NCI-H187 treated with DMSO at 0.1 percent for 48 hours (cell line): ENCODE measurements around the gene ZNF385A.

Experiments
- DNase-seq: peaks from one replicate; lab custom pipeline; 2025; lab: John Stamatoyannopoulos, UW

ZNF385A gene

GRCh38 chr12:54392485-54393206 lies 8.1 kb upstream of the ZNF385A start:
- no peak for DNase-seq

GRCh38 chr12:54390668-54391551 lies 6.4 kb upstream of the ZNF385A start:
- DNase-seq: no peak

- DNase-seq: no peak
Observed at GRCh38 chr12:54390176-54390667, 5.7 kb upstream of the ZNF385A start.

GRCh38 chr12:54389607-54390175 lies 5.2 kb upstream of the ZNF385A start:
- no peak for DNase-seq

GRCh38 chr12:54389134-54389508 lies 4.6 kb upstream of the ZNF385A start:
- DNase-seq: no peak

GRCh38 chr12:54388237-54389133 lies 4.0 kb upstream of the ZNF385A start:
- no peak for DNase-seq

GRCh38 chr12:54387114-54387467 lies 2.6 kb upstream of the ZNF385A start:
- no peak for DNase-seq

- DNase-seq: no peak
Observed at GRCh38 chr12:54386403-54387113, 2.0 kb upstream of the ZNF385A start.

GRCh38 chr12:54385251-54385914 lies 850 bp upstream of the ZNF385A start:
- no peak for DNase-seq

GRCh38 chr12:54383041-54383609 lies 1.4 kb downstream of the ZNF385A start:
- no peak for DNase-seq

GRCh38 chr12:54381136-54381535 lies 3.4 kb downstream of the ZNF385A start:
- no peak for DNase-seq

GRCh38 chr12:54379398-54380201 lies 4.9 kb downstream of the ZNF385A start:
- DNase-seq: peak; percentile 79

GRCh38 chr12:54378796-54379397 lies 5.6 kb downstream of the ZNF385A start:
- DNase-seq: no peak

- DNase-seq: no peak
Observed at GRCh38 chr12:54377797-54378515, 6.6 kb downstream of the ZNF385A start.

- no peak for DNase-seq
Observed at GRCh38 chr12:54377007-54377406, 7.5 kb downstream of the ZNF385A start.

GRCh38 chr12:54376596-54376995 lies 7.9 kb downstream of the ZNF385A start:
- no peak for DNase-seq

GRCh38 chr12:54375259-54375579 lies 9.3 kb downstream of the ZNF385A start:
- no peak for DNase-seq

- DNase-seq: no peak
Observed at GRCh38 chr12:54374562-54375258, 9.8 kb downstream of the ZNF385A start.
